Esophagus (tissue), 2 donors: ENCODE measurements around the gene NUB1. TPM values are rescaled to one million over a fixed set of nuclear protein-coding genes. Genes with fewer than 3 reads are reported as not detected.
A peak's percentile ranks its signal among the peaks of the same experiment; 100 is the strongest.

Experiments
- H3K27ac ChIP-seq, 2 donors: one replicate each; pipeline ENCODE4 v1.5.1; 2013; ENCODE audit warnings: low read depth in 2 of 2, mild to moderate bottlenecking in 2 of 2, inconsistent platforms in 1 of 2, low read length in 1 of 2, moderate library complexity in 1 of 2
- H3K27me3 ChIP-seq, 2 donors: one replicate each; pipeline ENCODE4 v1.6.1; 2013; ENCODE audit warnings: low read length in 2 of 2, control low read depth in 1 of 2, mild to moderate bottlenecking in 1 of 2; ENCODE audit not compliant: insufficient read depth in 2 of 2, control insufficient read depth in 1 of 2
- H3K36me3 ChIP-seq, 2 donors: one replicate each; pipeline ENCODE4 v1.6.1; 2013; ENCODE audit warnings: low read length in 1 of 2; ENCODE audit not compliant: control insufficient read depth in 2 of 2, insufficient read depth in 2 of 2
- H3K4me1 ChIP-seq, 2 donors: one replicate each; pipeline ENCODE4 v1.6.1; 2013; ENCODE audit warnings: low read length in 1 of 2; ENCODE audit not compliant: control insufficient read depth in 2 of 2, insufficient read depth in 2 of 2
- H3K4me3 ChIP-seq, 2 donors: one replicate each; pipeline ENCODE4 v1.5.1; 2013; ENCODE audit warnings: low read length in 2 of 2, mild to moderate bottlenecking in 2 of 2, low read depth in 1 of 2, moderate library complexity in 1 of 2
- H3K9me3 ChIP-seq, 2 donors: one replicate each; pipeline ENCODE4 v1.6.1; 2013; ENCODE audit warnings: mild to moderate bottlenecking in 2 of 2, low read depth in 1 of 2, low read length in 1 of 2, moderate library complexity in 1 of 2; ENCODE audit not compliant: control insufficient read depth in 2 of 2, insufficient read depth in 1 of 2
- WGBS, 2 donors: extraction: QIAGEN DNeasy Blood & Tissue Kit; methylation state at CpG; one replicate each; pipeline ENCODE4 v1.1.7; 2013; 5-methylcytosine and 5-hydroxymethylcytosine counted together
- polyA plus RNA-seq, 2 donors: library from polyadenylated mRNA; stranded (reverse); fragments of 200-250 nt; gene quantifications; one replicate each; pipeline ENCODE4 v1.2.3, GENCODE V29; 2013
- donor health status: healthy with polysubstance abuse.
- donor health status: Bipolar disorder and iron deficiency.

The NUB1 gene
- polyA plus RNA-seq, 2 donors: 12.1 to 15.5 TPM

- WGBS, 2 donors: 76 to 81% methylated on average over 7 of the region's 7 CpGs
- Histone ChIP-seq H3K27ac (no peak overlapping the region), H3K4me3 (no peak overlapping the region)
Observed at GRCh38 chr7:151423226-151423625, 81.6 kb downstream of the NUB1 start.

GRCh38 chr7:151423936-151424335 lies 82.3 kb downstream of the NUB1 start:
- 84 to 91% methylated on average over 5 of the region's 5 CpGs for WGBS, 2 donors
- H3K27ac ChIP-seq: no peak overlapping the region
- no peaks in the 10 kb centered on the region for H3K36me3 ChIP-seq
- H3K4me3 ChIP-seq: no peak overlapping the region
- peaks cover 0 to 10% of the 10 kb centered on the region in 2 donors for H3K9me3 ChIP-seq
- no peaks in the 10 kb centered on the region for H3K27me3 ChIP-seq
- no peaks in the 10 kb centered on the region for H3K4me1 ChIP-seq

More at GRCh38 chr7:151423226-151423625, 81.6 kb downstream of the NUB1 start:
- H3K4me1 ChIP-seq: no peaks in the 10 kb centered on the region
- peaks cover 0 to 10% of the 10 kb centered on the region in 2 donors for H3K9me3 ChIP-seq
- H3K27me3 ChIP-seq: no peaks in the 10 kb centered on the region
- no peaks in the 10 kb centered on the region for H3K36me3 ChIP-seq

- H3K4me3 ChIP-seq: no peak overlapping the region
- H3K27ac ChIP-seq: no peak overlapping the region
- H3K4me1 ChIP-seq: peaks cover 0 to 3% of the 10 kb centered on the region in 2 donors
- 74 to 77% methylated on average over 5 of the region's 5 CpGs for WGBS, 2 donors
- no peaks in the 10 kb centered on the region for H3K27me3 ChIP-seq
- no peaks in the 10 kb centered on the region for H3K36me3 ChIP-seq
- peaks cover 0 to 10% of the 10 kb centered on the region in 2 donors for H3K9me3 ChIP-seq
Observed at GRCh38 chr7:151424799-151425198, 83.2 kb downstream of the NUB1 start.

GRCh38 chr7:151425670-151426440 lies 84.2 kb downstream of the NUB1 start:
- Histone ChIP-seq H3K4me3 (no peak overlapping the region), H3K4me1 (peaks cover 0 to 3% of the 10 kb centered on the region in 2 donors), H3K27ac (peak overlapping the region; percentile 70 to 72), H3K9me3 (peaks cover 0 to 5% of the 10 kb centered on the region in 2 donors), H3K36me3 (no peaks in the 10 kb centered on the region), H3K27me3 (no peaks in the 10 kb centered on the region)
- 52 to 54% methylated on average over 7 of the region's 7 CpGs for WGBS, 2 donors

GRCh38 chr7:151426441-151426903 lies 84.9 kb downstream of the NUB1 start:
- Histone ChIP-seq H3K27me3 (no peaks in the 10 kb centered on the region), H3K4me3 (no peak overlapping the region), H3K27ac (peak overlapping the region in 1 of 2 donors; percentile 70), H3K9me3 (peaks cover 0 to 5% of the 10 kb centered on the region in 2 donors), H3K36me3 (no peaks in the 10 kb centered on the region), H3K4me1 (peaks cover 0 to 3% of the 10 kb centered on the region in 2 donors)
- 32 to 41% methylated on average over 14 of the region's 14 CpGs for WGBS, 2 donors

GRCh38 chr7:151426904-151427704 lies 85.5 kb downstream of the NUB1 start:
- no peaks in the 10 kb centered on the region for H3K36me3 ChIP-seq
- peaks cover 0 to 3% of the 10 kb centered on the region in 2 donors for H3K4me1 ChIP-seq
- H3K4me3 ChIP-seq: no peak overlapping the region
- no peaks in the 10 kb centered on the region for H3K27me3 ChIP-seq
- WGBS, 2 donors: 84 to 88% methylated on average over 23 of the region's 23 CpGs
- no peaks in the 10 kb centered on the region for H3K9me3 ChIP-seq
- H3K27ac ChIP-seq: peak overlapping the region; percentile 15 to 70

GRCh38 chr7:151427705-151428377 lies 86.2 kb downstream of the NUB1 start:
- Histone ChIP-seq H3K9me3 (no peaks in the 10 kb centered on the region), H3K27ac (peak overlapping the region; percentile 14 to 42), H3K4me1 (peaks cover 0 to 5% of the 10 kb centered on the region in 2 donors), H3K36me3 (no peaks in the 10 kb centered on the region), H3K27me3 (no peaks in the 10 kb centered on the region), H3K4me3 (no peak overlapping the region)
- 55 to 66% methylated on average over 10 of the region's 10 CpGs for WGBS, 2 donors
